GM23338 (cell line): ENCODE data around the gene SRCAP. TPM values are rescaled to one million over a fixed set of nuclear protein-coding genes. Genes with fewer than 3 reads are reported as not detected.

Experiments used
- ATAC-seq: fragments of 200-7000 bp; cut with Tn5 transposase; 3 replicates; pipeline ENCODE4 v1.9.1; 2020
- DNase-seq: peaks from one replicate; pipeline ENCODE4 v3.0.0-alpha.2; 2015; ENCODE audit warnings: low spot score
- H2AFZ ChIP-seq: fragments of 200-600 bp; sonication (generic); 2 replicates; pipeline ENCODE4 v1.8.0; 2016; ENCODE audit warnings: antibody characterized with exemption, mild to moderate bottlenecking, moderate library complexity
- H3F3A ChIP-seq: fragments of 200-600 bp; sonication (generic); replicated peaks from 2 replicates; pipeline ENCODE4 v1.8.0; 2017; ENCODE audit warnings: antibody characterized with exemption, mixed run types, low read depth
- H3K27ac ChIP-seq: fragments of 200-600 bp; sonication (generic); 2 replicates; pipeline ENCODE4 v1.6.1; 2016; ENCODE audit warnings: low read depth
- H3K27me3 ChIP-seq: fragments of 200-600 bp; sonication (generic); 2 replicates; pipeline ENCODE4 v1.8.0; 2016; ENCODE audit warnings: mild to moderate bottlenecking, mixed run types, moderate library complexity; ENCODE audit not compliant: insufficient read depth
- H3K36me3 ChIP-seq: fragments of 200-600 bp; sonication (generic); 2 replicates; pipeline ENCODE4 v1.8.0; 2016; ENCODE audit warnings: mild to moderate bottlenecking; ENCODE audit not compliant: insufficient read depth
- H3K4me1 ChIP-seq: fragments of 200-600 bp; sonication (generic); 2 replicates; pipeline ENCODE4 v1.8.0; 2016; ENCODE audit warnings: mild to moderate bottlenecking, moderate library complexity; ENCODE audit not compliant: insufficient read depth
- H3K4me2 ChIP-seq: fragments of 200-600 bp; sonication (generic); 2 replicates; pipeline ENCODE4 v1.7.1; 2017; ENCODE audit warnings: mixed run types
- H3K4me3 ChIP-seq: fragments of 200-600 bp; sonication (generic); 2 replicates; pipeline ENCODE4 v1.6.1; 2016; ENCODE audit warnings: mixed run types
- H3K79me2 ChIP-seq: fragments of 200-600 bp; sonication (generic); replicated peaks from 2 replicates; pipeline ENCODE4 v1.8.0; 2017; ENCODE audit warnings: mild to moderate bottlenecking; ENCODE audit not compliant: insufficient read depth
- H3K9me2 ChIP-seq: fragments of 200-600 bp; sonication (generic); 2 replicates; pipeline ENCODE4 v1.8.0; 2017; ENCODE audit not compliant: insufficient read depth
- H4K20me1 ChIP-seq: fragments of 200-600 bp; sonication (generic); replicated peaks from 2 replicates; pipeline ENCODE4 v1.8.0; 2017; ENCODE audit warnings: mild to moderate bottlenecking; ENCODE audit not compliant: insufficient read depth
- H3K27ac Mint-ChIP-seq: 2 replicates; pipeline ENCODE4 v1.8.0; 2020; ENCODE audit warnings: inconsistent platforms, mild to moderate bottlenecking, moderate library complexity, mixed read lengths
- H3K27me3 Mint-ChIP-seq: 3 replicates; pipeline ENCODE4 v1.8.0; 2022; ENCODE audit warnings: low read depth, mild to moderate bottlenecking, moderate library complexity, mixed read lengths, inconsistent platforms; ENCODE audit not compliant: insufficient read depth, poor library complexity
- H3K36me3 Mint-ChIP-seq: 3 replicates; pipeline ENCODE4 v1.8.0; 2021; ENCODE audit warnings: low read depth, mild to moderate bottlenecking, inconsistent platforms, moderate library complexity, mixed read lengths
- H3K4me1 Mint-ChIP-seq: 3 replicates; pipeline ENCODE4 v1.8.0; 2020; ENCODE audit warnings: mild to moderate bottlenecking, inconsistent platforms, mixed read lengths
- H3K4me3 Mint-ChIP-seq: 3 replicates; pipeline ENCODE4 v1.8.0; 2021; ENCODE audit warnings: moderate library complexity, mild to moderate bottlenecking, inconsistent platforms, mixed read lengths
- H3K9me3 Mint-ChIP-seq: 3 replicates; pipeline ENCODE4 v1.8.0; 2020; ENCODE audit warnings: moderate library complexity, mild to moderate bottlenecking, inconsistent platforms, mixed read lengths
- CREB1 ChIP-seq: fragments of 250-450 bp; sonication (Bioruptor Pico); IDR thresholded peaks from 2 replicates; pipeline ENCODE4 v1.5.0; 2020; ENCODE audit warnings: low read depth, mild to moderate bottlenecking, moderate library complexity
- ETS1 ChIP-seq: IDR thresholded peaks from 2 replicates; pipeline ENCODE4 v1.6.1; 2016; ENCODE audit warnings: antibody characterized with exemption
- EZH2phosphoT487 ChIP-seq: fragments of 200-600 bp; sonication (generic); IDR thresholded peaks from one replicate; pipeline ENCODE4 v1.8.1; 2018; ENCODE audit warnings: antibody characterized with exemption; ENCODE audit not compliant: unreplicated experiment
- JUNB ChIP-seq: IDR thresholded peaks from one replicate; pipeline ENCODE4 v1.6.1; 2016; ENCODE audit warnings: antibody characterized with exemption; ENCODE audit not compliant: unreplicated experiment
- NANOG ChIP-seq: IDR thresholded peaks from 2 replicates; pipeline ENCODE4 v1.6.1; 2016; ENCODE audit warnings: antibody characterized with exemption, borderline replicate concordance
- POLR2AphosphoS5 ChIP-seq: IDR thresholded peaks from 2 replicates; pipeline ENCODE4 v1.6.1; 2016; ENCODE audit warnings: antibody characterized with exemption, low read depth
- REST ChIP-seq: IDR thresholded peaks from one replicate; pipeline ENCODE4 v1.6.1; 2018; ENCODE audit warnings: antibody characterized with exemption; ENCODE audit not compliant: unreplicated experiment
- STAT1 ChIP-seq: IDR thresholded peaks from one replicate; pipeline ENCODE4 v1.6.1; 2016; ENCODE audit warnings: antibody characterized with exemption; ENCODE audit not compliant: unreplicated experiment
- ZNF331 ChIP-seq: fragments of 250-450 bp; sonication (Bioruptor Pico); IDR thresholded peaks from 2 replicates; pipeline ENCODE4 v1.5.0; 2020; ENCODE audit warnings: low read depth, mild to moderate bottlenecking, moderate library complexity
- polyA plus RNA-seq: library from polyadenylated mRNA; unstranded; fragments of >200 nt; fragmentation: Nextera tagmentation; extraction: Ambion mirVana; gene quantifications from 2 replicates; pipeline ENCODE4 v1.2.1, GENCODE V29; 2016
- total RNA-seq: library from RNA; depleted of rRNA; stranded (reverse); fragments of >200 nt; shearing (Covaris generic); gene quantifications from 2 replicates; pipeline ENCODE4 v1.2.3, GENCODE V29; 2014

The SRCAP gene
- total and polyA plus RNA-seq, 2 experiments from 2014 or later = 15.3 to 38.4 TPM

GRCh38 chr16:30766206-30766932, 67.4 kb downstream of the SRCAP start:
- H3K4me1 ChIP-seq = no peaks in the 10 kb centered on the region
- no peaks in the 10 kb centered on the region for H3F3A ChIP-seq
- peaks cover 44% of the 10 kb centered on the region for H3K36me3 ChIP-seq
- no peak overlapping the region for H3K4me2 ChIP-seq
- Mint-ChIP-seq H3K27ac (no peak overlapping the region), H3K27me3 (peaks cover 14% of the 10 kb centered on the region), H3K9me3 (no peaks in the 10 kb centered on the region; the same call in 2 of the 3 replicates), H3K36me3 (peaks cover 86% of the 10 kb centered on the region), H3K4me3 (no peak overlapping the region), H3K4me1 (peaks cover 6% of the 10 kb centered on the region)
- ATAC-seq (no peak), DNase-seq (no peak)
- H2AFZ ChIP-seq = no peak overlapping the region
- no peak overlapping the region for H3K4me3 ChIP-seq
- no peak for TF ChIP-seq JUNB
- TF ChIP-seq CREB1 = no peak
- TF ChIP-seq NANOG = no peak
- no peak for TF ChIP-seq STAT1
- TF ChIP-seq ZNF331 (CRISPR knock-in tag) = no peak
- TF ChIP-seq REST = no peak
- no peaks in the 10 kb centered on the region for H3K27me3 ChIP-seq
- H3K79me2 ChIP-seq = peaks cover 24% of the 10 kb centered on the region
- H3K27ac ChIP-seq = no peak overlapping the region
- H4K20me1 ChIP-seq = peaks cover 21% of the 10 kb centered on the region
- H3K9me2 ChIP-seq = no peaks in the 10 kb centered on the region

GRCh38 chr16:30766933-30767284, 67.9 kb downstream of the SRCAP start:
- Histone ChIP-seq H3K36me3 (peaks cover 44% of the 10 kb centered on the region), H2AFZ (no peak overlapping the region), H3K4me3 (no peak overlapping the region), H3K79me2 (peaks cover 24% of the 10 kb centered on the region), H3K4me2 (no peak overlapping the region), H4K20me1 (peaks cover 21% of the 10 kb centered on the region), H3K27ac (no peak overlapping the region), H3K9me2 (no peaks in the 10 kb centered on the region), H3K4me1 (no peaks in the 10 kb centered on the region), H3F3A (no peaks in the 10 kb centered on the region), H3K27me3 (no peaks in the 10 kb centered on the region)
- Mint-ChIP-seq H3K36me3 (peaks cover 92% of the 10 kb centered on the region), H3K27me3 (peaks cover 12% of the 10 kb centered on the region), H3K4me1 (peaks cover 6% of the 10 kb centered on the region), H3K27ac (no peak overlapping the region), H3K4me3 (no peak overlapping the region; the same call in 2 of the 3 replicates), H3K9me3 (no peaks in the 10 kb centered on the region; the same call in 2 of the 3 replicates)
- no peak for DNase-seq
- no peak for ATAC-seq
- no peak for TF ChIP-seq ZNF331 (CRISPR knock-in tag)
- TF ChIP-seq POLR2AphosphoS5 = no peak
- no peak for TF ChIP-seq REST
- TF ChIP-seq EZH2phosphoT487 = no peak
- no peak for TF ChIP-seq ETS1
- TF ChIP-seq CREB1 = no peak
- no peak for TF ChIP-seq JUNB
